Measurements from ENCODE around the gene NFIC.

NFIC gene

DNA sequence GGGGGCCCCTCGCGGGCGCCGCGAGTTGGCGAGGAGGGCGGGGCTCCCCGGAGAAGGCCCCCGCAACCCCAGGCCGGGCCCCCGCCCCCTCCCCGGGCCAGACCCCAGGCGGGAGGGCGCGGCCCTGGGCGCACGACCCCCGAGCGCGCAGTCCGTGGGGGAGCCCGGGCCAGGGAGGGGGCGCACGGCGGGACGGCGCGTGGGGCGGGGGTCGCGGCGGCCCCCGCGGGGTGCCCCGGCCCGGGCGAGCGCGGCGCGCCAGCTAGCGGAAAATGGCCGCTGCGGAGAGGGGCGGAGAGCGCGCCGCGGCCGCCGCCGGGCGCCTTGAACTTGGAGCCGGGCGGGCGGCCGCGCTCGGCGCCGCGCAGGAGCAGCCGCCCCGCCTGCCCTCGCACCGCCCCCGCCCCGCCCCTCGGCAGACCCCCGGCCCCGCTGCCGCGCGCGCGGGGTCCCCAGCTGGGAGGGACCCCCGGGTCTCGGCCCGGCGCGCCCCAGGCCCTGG, 6.4 kb upstream of the NFIC start:
- Histone ChIP-seq H3K9me3 (no peaks in the 10 kb centered on the region), H3K4me3 (ENCODE audit: low read depth in 1 of 2, low read length in 1 of 2) (peak overlapping the region; percentile 83 to 91), H3K4me1 (ENCODE audit: control insufficient read depth in 1 of 2, insufficient read depth in 1 of 2, low read depth in 1 of 2, low read length in 1 of 2) (peaks cover 20 to 27% of the 10 kb centered on the region in 2 experiments), H3K27ac (peak overlapping the region; percentile 90), H3K36me3 (no peaks in the 10 kb centered on the region), H3K27me3 (peaks cover 22% of the 10 kb centered on the region)
- TF ChIP-seq, protein P1, sequence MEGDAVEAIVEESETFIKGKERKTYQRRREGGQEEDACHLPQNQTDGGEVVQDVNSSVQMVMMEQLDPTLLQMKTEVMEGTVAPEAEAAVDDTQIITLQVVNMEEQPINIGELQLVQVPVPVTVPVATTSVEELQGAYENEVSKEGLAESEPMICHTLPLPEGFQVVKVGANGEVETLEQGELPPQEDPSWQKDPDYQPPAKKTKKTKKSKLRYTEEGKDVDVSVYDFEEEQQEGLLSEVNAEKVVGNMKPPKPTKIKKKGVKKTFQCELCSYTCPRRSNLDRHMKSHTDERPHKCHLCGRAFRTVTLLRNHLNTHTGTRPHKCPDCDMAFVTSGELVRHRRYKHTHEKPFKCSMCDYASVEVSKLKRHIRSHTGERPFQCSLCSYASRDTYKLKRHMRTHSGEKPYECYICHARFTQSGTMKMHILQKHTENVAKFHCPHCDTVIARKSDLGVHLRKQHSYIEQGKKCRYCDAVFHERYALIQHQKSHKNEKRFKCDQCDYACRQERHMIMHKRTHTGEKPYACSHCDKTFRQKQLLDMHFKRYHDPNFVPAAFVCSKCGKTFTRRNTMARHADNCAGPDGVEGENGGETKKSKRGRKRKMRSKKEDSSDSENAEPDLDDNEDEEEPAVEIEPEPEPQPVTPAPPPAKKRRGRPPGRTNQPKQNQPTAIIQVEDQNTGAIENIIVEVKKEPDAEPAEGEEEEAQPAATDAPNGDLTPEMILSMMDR (IDR thresholded peaks at IDR 0.05), result no peak

DNA sequence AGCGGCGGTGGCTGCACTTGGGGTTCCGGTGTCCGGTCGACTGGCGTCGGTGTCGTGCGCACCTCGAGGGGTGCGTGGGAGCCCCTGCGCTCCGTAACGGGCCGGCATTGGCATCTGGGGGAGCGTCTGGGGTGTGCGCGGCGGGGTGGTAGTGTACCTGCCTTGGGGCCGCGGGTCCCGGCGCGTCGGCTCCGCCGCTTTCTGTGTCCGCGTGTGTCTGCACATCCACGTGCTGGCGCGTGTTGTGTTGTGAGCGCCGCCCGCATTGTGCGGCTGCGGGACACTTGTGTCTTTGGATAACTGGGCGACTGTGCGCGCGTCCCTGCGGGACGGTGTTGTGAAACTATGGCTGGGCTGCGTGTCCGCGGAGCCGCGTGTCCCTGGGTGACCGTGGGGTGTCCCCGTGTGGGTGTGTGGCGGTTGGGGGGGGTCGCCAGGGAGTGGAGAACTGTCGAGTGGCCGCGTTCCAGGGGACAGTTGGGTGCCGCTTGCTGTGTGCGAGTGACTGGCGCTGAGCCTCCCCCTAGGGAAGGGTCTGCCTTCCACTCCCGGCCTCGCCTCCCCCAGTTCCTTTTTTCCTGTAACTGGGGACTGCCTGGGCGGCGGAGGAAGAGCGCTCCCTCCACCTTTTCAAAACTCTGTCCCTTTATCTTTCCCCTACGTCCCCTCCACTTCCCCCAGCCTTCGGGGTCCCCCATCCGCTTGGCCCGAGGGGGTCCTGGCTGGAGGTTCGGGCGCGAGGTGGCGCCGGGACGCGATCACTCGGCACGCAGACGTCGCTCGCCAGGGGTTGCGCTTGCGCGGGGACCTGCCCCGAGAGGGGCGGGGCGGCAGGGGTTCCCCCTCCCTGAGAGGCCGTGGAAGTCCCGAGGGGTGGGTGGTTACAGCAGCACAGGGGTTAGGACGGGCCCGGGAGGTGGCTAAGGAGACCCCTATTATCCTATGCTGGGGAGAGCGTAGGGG, 5.7 kb upstream of the NFIC start:
- Histone ChIP-seq H3K27me3 (peaks cover 22% of the 10 kb centered on the region), H3K9me3 (no peaks in the 10 kb centered on the region), H3K4me3 (ENCODE audit: low read depth in 1 of 2, low read length in 1 of 2) (peak overlapping the region; percentile 74 to 91), H3K36me3 (no peaks in the 10 kb centered on the region), H3K27ac (peak overlapping the region; percentile 90), H3K4me1 (ENCODE audit: control insufficient read depth in 1 of 2, insufficient read depth in 1 of 2, low read depth in 1 of 2, low read length in 1 of 2) (peaks cover 26 to 34% of the 10 kb centered on the region in 2 experiments)
- TF ChIP-seq, protein P1 (IDR thresholded peaks at IDR 0.05), result no peak

DNA sequence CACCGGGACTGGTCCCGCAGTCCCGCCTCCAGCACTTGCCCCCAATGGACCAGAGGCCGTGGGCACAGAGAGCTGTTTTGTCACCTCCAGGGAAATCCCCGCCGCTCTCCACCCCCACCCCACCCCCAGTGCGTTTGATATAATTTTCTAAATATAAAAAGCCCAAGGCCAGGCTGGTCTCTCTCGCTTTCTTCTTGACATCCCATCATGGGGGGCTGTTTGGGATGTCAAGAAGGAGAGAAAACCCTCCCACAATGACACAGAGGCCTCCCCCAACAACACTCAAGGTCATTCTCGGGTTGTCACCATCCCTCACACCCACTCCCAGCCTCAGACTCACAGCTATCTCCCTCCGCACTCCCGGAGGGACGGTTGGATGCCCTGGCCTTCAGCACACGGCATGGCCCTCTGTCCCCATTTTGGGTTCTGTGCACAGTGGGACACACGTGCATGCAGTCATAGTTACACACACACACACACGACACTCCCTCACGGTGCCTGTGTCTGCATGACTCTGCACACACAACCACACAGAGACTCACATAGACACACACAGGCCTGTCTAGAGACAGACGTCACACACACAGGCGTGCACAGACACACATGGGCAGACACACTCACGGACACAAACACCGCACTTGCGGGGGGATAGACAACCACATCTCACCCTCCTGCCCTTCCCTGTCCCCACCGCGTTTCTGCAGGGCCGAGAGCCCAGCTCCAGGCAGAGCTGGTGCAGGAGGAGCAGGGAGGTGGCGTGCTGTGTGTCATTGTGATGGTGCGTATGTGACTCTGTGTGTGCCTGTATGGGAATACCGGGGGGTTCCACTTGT, 4.8 kb upstream of the NFIC start:
- Histone ChIP-seq H3K4me3 (ENCODE audit: low read depth in 1 of 2, low read length in 1 of 2) (peak overlapping the region; percentile 74 to 91), H3K27ac (peak overlapping the region; percentile 90), H3K4me1 (ENCODE audit: control insufficient read depth in 1 of 2, insufficient read depth in 1 of 2, low read depth in 1 of 2, low read length in 1 of 2) (peaks cover 28 to 39% of the 10 kb centered on the region in 2 experiments), H3K36me3 (no peaks in the 10 kb centered on the region), H3K9me3 (no peaks in the 10 kb centered on the region), H3K27me3 (peaks cover 22% of the 10 kb centered on the region)
- TF ChIP-seq, protein P1 (IDR thresholded peaks at IDR 0.05), result no peak

DNA sequence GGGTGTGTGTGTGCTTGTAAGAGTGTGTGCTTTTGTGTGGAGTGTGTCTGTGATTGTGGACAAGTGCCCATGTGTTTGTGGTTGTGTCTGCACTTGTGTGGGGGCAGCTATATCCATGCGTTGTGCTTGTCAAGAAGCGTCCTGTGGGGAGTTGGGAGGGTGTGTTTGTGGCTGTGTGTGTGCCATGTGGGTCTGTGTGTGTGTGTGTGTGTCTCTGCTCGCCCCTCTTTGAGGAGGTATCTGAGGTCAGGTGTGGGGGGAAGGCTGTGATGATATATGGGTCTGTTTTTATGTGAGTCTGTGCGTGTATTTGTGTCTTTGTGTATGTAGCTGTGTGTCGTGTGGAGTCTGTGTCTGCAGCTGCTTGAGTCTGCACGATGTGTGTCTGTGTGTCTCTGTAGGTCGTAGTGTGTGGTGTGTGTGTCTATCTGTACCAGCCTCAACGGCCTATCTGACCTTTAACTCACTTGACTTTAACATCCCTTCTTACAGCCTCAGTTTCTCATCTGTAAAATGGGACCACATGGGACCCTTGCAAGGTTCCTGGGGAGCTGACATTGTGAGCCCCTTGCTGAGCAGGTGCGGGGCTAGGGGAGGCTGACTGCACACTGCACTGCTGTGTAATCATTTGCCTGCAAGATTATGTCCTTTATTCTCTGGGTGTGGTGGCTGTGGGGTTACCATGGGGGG, 4.0 kb upstream of the NFIC start:
- H3K4me1 ChIP-seq (ENCODE audit: control insufficient read depth in 1 of 2, insufficient read depth in 1 of 2, low read depth in 1 of 2, low read length in 1 of 2), result peaks cover 28 to 43% of the 10 kb centered on the region in 2 experiments
- H3K9me3 ChIP-seq, result no peaks in the 10 kb centered on the region
- H3K27ac ChIP-seq, result no peak overlapping the region
- no peaks in the 10 kb centered on the region for H3K36me3 ChIP-seq
- no peak overlapping the region for H3K4me3 ChIP-seq (ENCODE audit: low read depth in 1 of 2, low read length in 1 of 2)
- TF ChIP-seq, protein P1 (IDR thresholded peaks at IDR 0.05), result no peak
- H3K27me3 ChIP-seq, result peaks cover 17% of the 10 kb centered on the region
